ENCODE measurements around the gene REPS2.
A peak's percentile ranks its signal among the peaks of the same experiment; 100 is the strongest.
"Not testable (repeated sequence)": the region's sequence is repeated elsewhere in the genome, so short reads cannot be mapped to it uniquely, and the experiment has no call there.

Gene REPS2

DNA sequence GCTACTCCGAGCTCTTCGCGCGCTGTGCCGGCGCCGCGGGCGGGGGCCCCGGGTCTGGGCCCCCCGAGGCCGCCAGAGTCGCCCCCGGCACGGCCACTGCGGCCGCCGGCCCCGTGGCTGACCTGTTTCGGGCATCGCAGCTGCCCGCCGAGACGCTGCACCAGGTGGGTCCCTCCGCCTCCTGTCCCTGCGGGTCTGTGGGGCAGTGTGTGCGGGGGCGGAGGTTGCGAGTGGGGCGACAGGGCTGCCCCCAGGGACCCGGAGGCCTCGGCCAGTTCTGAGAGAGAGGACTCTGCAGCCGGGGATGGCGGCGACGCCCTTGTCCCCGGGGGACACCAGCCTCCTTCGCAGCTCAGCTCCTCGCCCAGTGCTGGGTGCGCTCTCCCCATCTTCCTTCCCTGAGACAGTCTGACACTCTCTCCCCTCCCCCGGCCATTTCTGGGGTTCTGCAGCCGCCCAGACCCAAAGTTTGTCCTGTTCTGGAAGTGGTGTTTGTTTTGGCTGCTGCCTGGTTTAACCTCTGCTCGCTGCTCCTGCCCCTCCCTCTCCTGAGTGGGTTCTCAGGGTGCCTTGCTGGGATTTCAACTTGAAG, 609 bp downstream of the REPS2 start:
- Mint-ChIP-seq H3K4me3 (peak overlapping the region; percentile 87), H3K36me3 (no peaks in the 10 kb centered on the region), H3K27ac (no peak overlapping the region), H3K27me3 (peaks cover 4% of the 10 kb centered on the region), H3K9me3 (no peaks in the 10 kb centered on the region), H3K4me1 (no peaks in the 10 kb centered on the region)

DNA sequence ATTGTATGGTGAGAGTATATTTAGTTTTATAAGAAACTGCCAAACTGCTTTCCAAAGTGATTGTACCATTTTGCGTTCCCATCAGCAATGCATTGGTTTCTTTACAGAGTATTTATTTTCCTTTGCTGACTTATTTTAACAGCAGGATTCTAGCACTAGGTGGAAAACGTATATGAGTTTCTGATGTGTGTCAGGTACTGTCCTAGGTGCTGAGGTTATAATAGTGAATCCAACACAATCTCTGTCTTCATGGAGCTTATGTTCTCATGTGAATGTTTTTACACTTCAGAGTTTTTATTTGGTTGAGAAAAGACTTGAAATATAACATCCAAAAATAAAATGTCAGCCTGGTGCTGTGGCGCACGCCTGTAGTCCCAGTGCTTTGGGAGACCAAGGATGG, 4.0 kb downstream of the REPS2 start:
- H3K27ac Mint-ChIP-seq, result no peak overlapping the region
- H3K4me3 Mint-ChIP-seq, result no peak overlapping the region
- no peaks in the 10 kb centered on the region for H3K9me3 Mint-ChIP-seq
- no peaks in the 10 kb centered on the region for H3K4me1 Mint-ChIP-seq
- H3K27me3 Mint-ChIP-seq, result peaks cover 6% of the 10 kb centered on the region
- no peaks in the 10 kb centered on the region for H3K36me3 Mint-ChIP-seq

DNA sequence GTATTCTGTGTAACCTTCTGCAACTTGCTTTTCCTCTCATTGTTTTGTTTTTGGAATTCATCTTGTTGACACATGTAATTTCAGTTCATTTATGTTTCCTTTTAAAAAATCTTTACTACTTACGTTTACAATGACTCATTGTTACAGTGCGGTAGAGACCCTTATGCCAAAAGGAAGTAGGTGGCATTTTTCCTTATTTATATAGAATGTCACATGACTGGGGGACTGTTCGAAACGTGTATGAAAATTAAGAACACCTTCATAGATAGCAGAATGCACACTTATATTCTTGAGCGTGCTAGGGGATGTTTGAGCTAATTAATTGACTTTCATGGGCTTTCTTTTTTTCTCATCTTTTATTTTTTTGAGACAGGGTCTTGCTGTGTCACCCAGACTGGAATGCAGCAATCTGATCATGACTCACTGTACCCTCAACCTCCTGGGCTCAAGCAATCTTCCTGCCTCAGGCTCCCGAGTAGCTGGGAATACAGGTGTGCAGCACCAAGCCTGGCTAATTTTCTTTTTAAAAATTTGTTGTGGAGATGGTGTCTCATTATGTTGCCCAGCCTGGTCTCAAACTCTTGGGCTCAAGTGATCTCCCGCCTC, 7.3 kb downstream of the REPS2 start:
- H3K36me3 Mint-ChIP-seq, result no peaks in the 10 kb centered on the region
- peaks cover 6% of the 10 kb centered on the region for H3K27me3 Mint-ChIP-seq
- H3K4me1 Mint-ChIP-seq, result no peaks in the 10 kb centered on the region
- no peak overlapping the region for H3K27ac Mint-ChIP-seq
- no peak overlapping the region for H3K4me3 Mint-ChIP-seq
- H3K9me3 Mint-ChIP-seq, result no peaks in the 10 kb centered on the region

DNA sequence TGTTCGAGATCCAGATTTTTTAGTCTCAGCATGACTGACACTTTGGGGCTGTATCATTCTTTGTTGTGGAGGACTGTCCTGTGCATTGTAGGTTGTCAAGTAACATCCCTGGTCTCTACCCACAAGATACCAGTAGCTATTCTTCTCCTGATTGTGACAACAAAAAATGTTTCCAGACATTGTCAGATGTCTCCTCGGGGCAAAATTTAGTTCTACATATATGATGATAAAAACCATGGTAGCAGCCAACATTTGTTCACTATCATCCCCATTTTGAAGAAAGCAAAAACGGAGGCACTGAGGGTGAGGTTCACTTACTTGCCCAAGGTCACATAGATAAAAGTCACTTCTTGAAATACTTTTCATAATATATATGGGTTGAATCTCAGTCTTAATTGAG, 11.3 kb downstream of the REPS2 start:
- Mint-ChIP-seq H3K4me1 (no peaks in the 10 kb centered on the region), H3K27ac (no peak overlapping the region), H3K4me3 (no peak overlapping the region), H3K9me3 (no peaks in the 10 kb centered on the region), H3K27me3 (peaks cover 1% of the 10 kb centered on the region), H3K36me3 (no peaks in the 10 kb centered on the region)

DNA sequence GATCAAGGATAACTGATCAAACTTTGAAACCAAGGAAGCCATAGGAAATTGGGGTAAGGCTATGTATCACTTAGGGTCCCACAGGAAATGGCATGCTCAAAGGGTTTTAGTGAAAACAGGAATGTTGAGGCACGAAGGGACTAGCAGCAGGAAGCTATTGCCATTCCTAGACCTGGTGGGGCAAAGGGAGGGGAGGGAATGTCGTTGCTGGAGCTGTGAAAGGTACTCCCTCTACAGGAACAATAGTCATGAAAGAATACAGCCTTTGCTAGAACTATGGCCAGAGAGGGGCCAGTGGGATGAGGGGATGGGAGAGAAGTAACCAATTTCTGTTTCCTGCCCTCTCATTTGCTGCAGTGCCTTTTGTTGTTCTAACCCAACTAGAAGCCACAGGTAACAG, 11.9 kb downstream of the REPS2 start:
- H3K36me3 Mint-ChIP-seq, result no peaks in the 10 kb centered on the region
- no peaks in the 10 kb centered on the region for H3K4me1 Mint-ChIP-seq
- H3K9me3 Mint-ChIP-seq, result no peaks in the 10 kb centered on the region
- peaks cover 1% of the 10 kb centered on the region for H3K27me3 Mint-ChIP-seq
- H3K27ac Mint-ChIP-seq, result no peak overlapping the region
- no peak overlapping the region for H3K4me3 Mint-ChIP-seq

DNA sequence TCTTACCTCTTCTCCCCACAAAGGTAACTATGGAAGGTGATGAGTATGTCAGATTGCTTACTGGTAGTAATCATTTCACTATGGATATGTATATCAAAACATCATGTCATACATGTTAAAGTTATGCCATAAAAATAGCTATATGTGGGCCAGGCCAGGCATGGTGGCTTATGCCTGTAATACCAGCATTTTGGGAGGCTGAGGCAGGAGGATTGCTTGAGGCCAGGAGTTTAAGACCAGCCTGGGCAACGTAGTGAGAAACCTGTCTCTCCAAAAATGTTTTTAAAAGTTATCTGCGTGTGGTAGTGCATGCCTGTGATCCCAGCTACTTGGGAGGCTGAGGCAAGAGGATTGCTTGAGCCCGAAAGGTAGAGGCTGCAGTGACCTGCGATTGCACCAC, 16.2 kb downstream of the REPS2 start:
- not testable (repeated sequence) for H3K36me3 Mint-ChIP-seq, H3K4me3 Mint-ChIP-seq, H3K27me3 Mint-ChIP-seq, H3K27ac Mint-ChIP-seq, H3K4me1 Mint-ChIP-seq, H3K9me3 Mint-ChIP-seq

DNA sequence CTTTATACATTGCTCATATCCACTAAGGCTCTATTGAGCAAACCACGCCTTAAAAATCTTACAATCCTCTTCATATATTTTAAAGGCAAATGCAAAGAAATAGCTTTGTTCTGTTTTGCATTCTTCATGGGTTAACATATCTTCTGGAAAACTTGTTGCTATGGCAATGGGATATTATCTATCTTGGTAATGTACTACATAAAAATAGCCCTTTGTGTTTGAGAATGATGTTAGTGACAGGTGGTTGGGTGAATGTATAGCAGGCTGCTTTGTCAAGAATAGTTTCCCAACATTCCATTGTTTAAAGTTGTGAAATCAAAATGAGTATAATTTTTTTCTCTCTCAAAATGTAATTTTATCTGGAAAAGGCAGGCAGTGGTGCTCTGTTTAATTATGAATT, 16.8 kb downstream of the REPS2 start:
- Mint-ChIP-seq H3K4me3 (no peak overlapping the region), H3K27me3 (no peaks in the 10 kb centered on the region), H3K36me3 (no peaks in the 10 kb centered on the region), H3K4me1 (no peaks in the 10 kb centered on the region), H3K27ac (no peak overlapping the region), H3K9me3 (no peaks in the 10 kb centered on the region)

DNA sequence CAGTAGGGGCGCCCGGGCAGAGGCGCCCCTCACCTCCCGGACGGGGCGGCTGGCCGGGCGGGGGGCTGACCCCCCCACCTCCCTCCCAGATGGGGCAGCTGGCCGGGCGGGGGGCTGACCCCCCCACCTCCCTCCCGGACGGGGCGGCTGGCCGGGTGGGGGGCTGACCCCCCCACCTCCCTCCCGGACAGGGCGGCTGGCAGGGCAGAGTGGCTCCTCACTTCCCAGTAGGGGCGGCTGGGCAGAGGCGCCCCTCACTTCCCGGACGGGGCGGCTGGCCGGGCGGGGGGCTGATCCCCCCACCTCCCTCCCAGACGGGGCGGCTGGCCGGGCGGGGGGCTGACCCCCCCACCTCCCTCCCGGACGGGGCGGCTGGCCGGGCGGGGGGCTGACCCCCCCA, 18.5 kb downstream of the REPS2 start:
- not testable (repeated sequence) for H3K4me3 Mint-ChIP-seq, H3K4me1 Mint-ChIP-seq, H3K9me3 Mint-ChIP-seq, H3K27ac Mint-ChIP-seq, H3K27me3 Mint-ChIP-seq, H3K36me3 Mint-ChIP-seq

DNA sequence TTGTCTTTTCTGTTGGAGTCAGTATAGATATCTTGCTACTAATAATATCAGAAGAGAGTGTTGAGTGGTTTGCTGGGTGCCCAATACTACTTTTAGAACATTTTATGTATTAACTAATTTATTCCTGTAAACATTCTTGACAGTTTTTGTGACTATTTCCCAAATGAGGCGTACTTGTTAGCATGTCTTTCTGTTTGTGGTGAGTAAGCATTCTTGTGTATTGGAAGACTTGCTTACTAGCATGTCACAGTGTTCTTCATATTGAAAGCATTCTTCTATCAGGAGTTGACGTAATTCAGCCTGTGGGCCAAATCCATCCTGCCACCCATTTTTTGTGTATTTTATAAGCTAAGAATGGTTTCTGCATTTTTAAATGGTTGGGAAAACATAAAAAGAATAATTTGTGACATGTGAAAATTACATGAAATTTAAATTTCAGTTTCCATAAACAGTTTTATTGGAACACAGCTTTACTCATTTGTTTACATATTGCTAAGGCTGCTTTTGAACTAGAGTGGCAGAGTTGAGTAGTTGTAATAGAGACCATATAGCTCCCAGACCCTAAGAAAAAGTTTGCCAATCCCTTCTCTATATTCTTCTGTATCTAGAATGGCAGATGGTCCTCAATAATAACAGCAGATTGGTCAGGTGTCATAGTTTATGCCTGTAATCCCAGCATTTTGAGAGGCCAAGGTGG, 20.4 kb downstream of the REPS2 start:
- Mint-ChIP-seq H3K36me3 (no peaks in the 10 kb centered on the region), H3K4me3 (no peak overlapping the region), H3K27me3 (no peaks in the 10 kb centered on the region), H3K4me1 (no peaks in the 10 kb centered on the region), H3K9me3 (no peaks in the 10 kb centered on the region), H3K27ac (no peak overlapping the region)

DNA sequence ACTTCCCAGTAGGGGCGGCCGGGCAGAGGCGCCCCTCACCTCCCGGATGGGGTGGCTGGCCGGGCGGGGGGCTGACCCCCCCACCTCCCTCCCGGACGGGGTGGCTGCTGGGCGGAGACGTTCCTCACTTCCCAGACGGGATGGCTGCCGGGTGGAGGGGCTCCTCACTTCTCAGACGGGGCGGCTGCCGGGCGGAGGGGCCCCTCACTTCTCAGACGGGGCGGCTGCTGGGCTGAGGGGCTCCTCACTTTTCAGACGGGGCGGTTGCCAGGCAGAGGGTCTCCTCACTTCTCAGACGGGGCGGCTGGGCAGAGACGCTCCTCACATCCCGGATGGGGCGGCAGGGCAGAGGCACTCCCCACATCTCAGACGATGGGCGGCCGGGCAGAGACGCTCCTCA, 22.3 kb downstream of the REPS2 start:
- H3K27ac Mint-ChIP-seq, H3K4me3 Mint-ChIP-seq, H3K9me3 Mint-ChIP-seq, H3K4me1 Mint-ChIP-seq, H3K27me3 Mint-ChIP-seq, H3K36me3 Mint-ChIP-seq: not testable (repeated sequence)

DNA sequence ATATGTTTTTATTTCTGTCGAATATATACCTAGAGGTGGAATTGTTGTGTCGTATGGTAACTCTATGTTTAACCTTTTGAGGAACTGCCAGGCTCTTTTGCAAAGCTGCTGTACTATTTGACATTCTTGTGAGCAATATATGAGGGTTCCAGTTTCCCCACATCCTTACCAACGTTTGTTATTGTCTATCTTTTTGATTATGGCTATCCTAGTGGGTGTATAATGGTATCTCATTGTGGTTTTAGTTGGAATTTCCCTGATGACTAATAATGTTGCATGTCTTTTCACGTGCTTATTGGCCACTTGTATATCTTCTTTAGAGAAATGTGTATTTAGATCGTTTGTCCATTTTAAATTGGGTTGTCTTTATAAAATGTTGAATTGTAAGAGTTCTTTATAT, 24.5 kb downstream of the REPS2 start:
- H3K4me3 Mint-ChIP-seq, result no peak overlapping the region
- H3K27ac Mint-ChIP-seq, result no peak overlapping the region
- H3K4me1 Mint-ChIP-seq, result no peaks in the 10 kb centered on the region
- H3K9me3 Mint-ChIP-seq, result no peaks in the 10 kb centered on the region
- no peaks in the 10 kb centered on the region for H3K27me3 Mint-ChIP-seq
- no peaks in the 10 kb centered on the region for H3K36me3 Mint-ChIP-seq

DNA sequence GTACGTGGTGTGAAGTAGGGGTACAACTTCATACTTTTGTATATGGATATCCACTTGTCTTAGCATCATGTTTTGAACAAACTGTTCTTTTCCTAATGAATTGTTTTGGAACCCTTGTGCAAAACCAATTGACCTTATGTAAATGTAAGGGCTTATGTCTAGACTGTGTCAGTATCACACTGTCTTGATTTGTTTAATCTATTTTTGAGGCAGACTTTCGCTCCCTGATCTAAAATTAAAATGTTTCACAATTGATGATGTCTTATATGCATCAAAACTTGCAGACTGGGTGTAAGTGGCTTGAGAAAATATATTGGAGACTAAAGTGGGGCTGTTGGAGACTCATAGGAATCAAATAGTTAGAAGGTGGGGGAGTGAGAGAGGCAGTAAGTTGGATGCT, 25.2 kb downstream of the REPS2 start:
- Mint-ChIP-seq H3K4me3 (no peak overlapping the region), H3K27ac (no peak overlapping the region), H3K4me1 (no peaks in the 10 kb centered on the region), H3K9me3 (no peaks in the 10 kb centered on the region), H3K36me3 (no peaks in the 10 kb centered on the region), H3K27me3 (no peaks in the 10 kb centered on the region)

DNA sequence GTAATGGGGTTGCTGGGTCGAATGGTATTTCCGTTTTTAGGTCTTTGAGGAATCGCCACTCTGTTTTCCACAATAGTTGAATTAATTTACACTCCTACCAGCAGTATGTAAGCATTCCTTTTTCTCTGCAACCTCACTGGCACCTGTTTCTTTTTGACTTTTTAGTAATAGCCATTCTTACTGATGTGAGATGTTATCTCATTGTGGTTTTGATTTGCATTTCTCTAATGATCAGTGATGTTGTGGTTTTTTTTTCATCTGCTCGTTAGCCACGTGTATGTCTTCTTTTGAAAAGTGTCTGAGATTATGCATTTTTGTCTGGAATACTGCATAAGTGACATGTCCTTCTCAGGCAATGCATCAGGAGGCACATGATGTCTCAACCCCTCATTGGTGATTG, 28.8 kb downstream of the REPS2 start:
- H3K36me3 Mint-ChIP-seq, result no peaks in the 10 kb centered on the region
- H3K4me3 Mint-ChIP-seq, result no peak overlapping the region
- no peaks in the 10 kb centered on the region for H3K4me1 Mint-ChIP-seq
- H3K9me3 Mint-ChIP-seq, result no peaks in the 10 kb centered on the region
- H3K27me3 Mint-ChIP-seq, result no peaks in the 10 kb centered on the region
- H3K27ac Mint-ChIP-seq, result no peak overlapping the region

DNA sequence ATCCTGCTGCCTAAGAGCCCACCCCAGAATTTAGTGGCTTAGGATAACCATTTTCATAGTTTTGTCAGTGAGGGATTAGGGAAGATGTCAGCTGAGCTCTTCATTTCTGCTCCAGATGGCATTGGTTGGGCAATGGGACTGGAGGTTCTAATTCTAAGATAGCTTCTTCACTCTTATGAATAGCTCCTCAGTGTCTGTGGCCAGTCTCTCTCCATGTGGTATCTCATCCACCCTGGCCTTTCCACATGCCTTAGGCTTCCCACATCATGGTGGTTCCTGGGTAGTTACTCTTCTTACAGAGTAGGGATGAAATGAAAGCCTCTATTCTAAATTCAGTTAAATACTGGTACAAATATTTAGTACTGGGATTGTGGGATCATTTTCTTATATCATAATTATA, 31.3 kb downstream of the REPS2 start:
- H3K27me3 Mint-ChIP-seq, result no peaks in the 10 kb centered on the region
- no peak overlapping the region for H3K27ac Mint-ChIP-seq

DNA sequence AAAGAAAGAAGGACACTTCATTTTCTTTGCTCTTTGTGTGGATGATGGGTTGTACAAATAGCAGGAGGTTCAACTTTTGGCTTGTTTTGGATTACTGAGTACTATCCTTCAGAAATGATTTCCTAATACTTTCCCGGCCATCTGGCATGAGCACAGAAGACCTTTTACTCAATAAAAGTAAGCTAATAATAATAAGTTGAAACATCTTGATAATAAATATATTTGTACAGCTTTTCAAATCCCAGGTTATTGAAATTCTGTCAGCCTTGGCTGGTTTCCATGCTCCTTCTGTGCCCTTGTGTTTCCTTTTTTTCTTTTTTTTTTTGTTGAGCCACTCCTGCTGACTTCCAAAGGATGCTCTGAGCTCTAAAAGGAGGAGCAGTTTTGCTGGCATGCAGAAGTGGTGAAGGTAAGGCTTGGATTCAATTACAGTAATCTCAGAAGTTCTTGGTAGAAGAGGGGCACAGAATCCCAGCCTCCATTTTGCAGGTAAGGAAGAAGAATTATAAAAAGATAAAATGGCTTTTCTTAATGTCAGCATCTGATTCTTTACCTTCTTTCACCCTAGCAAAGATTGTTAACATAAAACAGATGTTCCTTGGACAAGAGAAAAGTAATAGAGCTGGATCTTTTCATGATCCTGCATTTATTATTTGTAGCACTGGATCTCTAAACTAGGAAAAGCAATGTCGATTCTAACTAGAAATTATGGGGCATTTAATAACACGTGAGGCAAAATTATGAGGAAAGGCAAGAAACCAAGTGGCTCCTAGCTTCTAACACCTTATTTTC, 31.9 kb downstream of the REPS2 start:
- H3K27ac Mint-ChIP-seq, result no peak overlapping the region
- H3K4me1 Mint-ChIP-seq, result no peaks in the 10 kb centered on the region
- no peaks in the 10 kb centered on the region for H3K9me3 Mint-ChIP-seq
- no peaks in the 10 kb centered on the region for H3K27me3 Mint-ChIP-seq
- H3K4me3 Mint-ChIP-seq, result no peak overlapping the region
- H3K36me3 Mint-ChIP-seq, result peaks cover 2% of the 10 kb centered on the region

More for the DNA sequence above, 31.3 kb downstream of the REPS2 start:
- no peaks in the 10 kb centered on the region for H3K4me1 Mint-ChIP-seq
- H3K4me3 Mint-ChIP-seq, result no peak overlapping the region
- peaks cover 2% of the 10 kb centered on the region for H3K36me3 Mint-ChIP-seq
- no peaks in the 10 kb centered on the region for H3K9me3 Mint-ChIP-seq

DNA sequence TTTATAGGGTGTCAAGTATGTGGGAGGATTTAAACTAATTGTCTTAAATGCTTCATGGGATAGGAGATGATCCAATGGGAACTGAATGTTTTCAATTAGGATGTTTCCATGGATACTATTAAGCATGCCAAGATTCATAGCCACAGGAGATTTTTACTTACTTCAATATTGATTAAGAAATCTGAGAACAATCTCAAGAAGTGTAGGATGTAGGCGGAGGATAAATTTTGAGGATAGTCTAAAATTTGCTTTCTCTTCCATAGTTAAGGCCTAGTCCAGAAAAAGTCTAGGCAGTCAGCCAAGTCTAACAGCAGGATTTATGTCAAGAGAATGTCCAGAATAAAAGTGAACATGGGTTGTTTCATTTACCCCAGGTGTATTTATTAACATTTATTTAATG, 32.8 kb downstream of the REPS2 start:
- Mint-ChIP-seq H3K9me3 (no peaks in the 10 kb centered on the region), H3K27ac (no peak overlapping the region), H3K36me3 (peaks cover 2% of the 10 kb centered on the region), H3K4me3 (no peak overlapping the region), H3K27me3 (no peaks in the 10 kb centered on the region), H3K4me1 (no peaks in the 10 kb centered on the region)
